Measurements from ENCODE around the gene TPSD1. TPM values are rescaled to one million over a fixed set of nuclear protein-coding genes. Genes with fewer than 3 reads are reported as not detected.
"Not testable (repeated sequence)": the region's sequence is repeated elsewhere in the genome, so short reads cannot be mapped to it uniquely, and the experiment has no call there.

TPSD1 gene
- polyA plus RNA-seq, 1 experiment, result not detected

DNA sequence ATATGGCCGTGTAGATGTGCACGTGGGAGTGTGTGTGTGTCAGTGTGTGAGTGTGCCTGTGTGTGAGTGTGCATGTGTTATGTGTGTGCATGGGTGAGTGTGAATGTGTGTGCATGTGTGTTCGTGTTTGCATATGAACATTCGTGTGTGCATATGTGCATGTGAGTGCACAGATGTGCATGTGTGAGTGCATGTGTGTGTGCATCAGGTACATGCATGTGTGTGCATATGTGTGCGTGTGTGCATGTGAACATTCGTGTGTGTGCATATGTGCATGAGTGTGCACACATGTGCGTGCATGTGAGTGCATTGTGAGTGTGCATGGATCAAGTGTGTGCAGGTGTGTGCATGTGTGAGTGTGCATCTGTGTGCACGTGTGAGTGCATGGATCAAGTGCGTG lies 17.9 kb upstream of the TPSD1 start:
- ChIA-PET POLR2A (no interaction called here), CTCF (no interaction called here)
- Histone ChIP-seq H3K27me3 (ENCODE audit: control insufficient read depth, insufficient read depth, low read length) (no peaks in the 10 kb centered on the region), H3K4me3 (ENCODE audit: low read depth, low read length) (no peak overlapping the region), H3K36me3 (ENCODE audit: control insufficient read depth, insufficient read depth, low read length) (no peaks in the 10 kb centered on the region)
- DNase-seq (ENCODE audit: low read depth), result no peak
- TF ChIP-seq, protein P1, sequence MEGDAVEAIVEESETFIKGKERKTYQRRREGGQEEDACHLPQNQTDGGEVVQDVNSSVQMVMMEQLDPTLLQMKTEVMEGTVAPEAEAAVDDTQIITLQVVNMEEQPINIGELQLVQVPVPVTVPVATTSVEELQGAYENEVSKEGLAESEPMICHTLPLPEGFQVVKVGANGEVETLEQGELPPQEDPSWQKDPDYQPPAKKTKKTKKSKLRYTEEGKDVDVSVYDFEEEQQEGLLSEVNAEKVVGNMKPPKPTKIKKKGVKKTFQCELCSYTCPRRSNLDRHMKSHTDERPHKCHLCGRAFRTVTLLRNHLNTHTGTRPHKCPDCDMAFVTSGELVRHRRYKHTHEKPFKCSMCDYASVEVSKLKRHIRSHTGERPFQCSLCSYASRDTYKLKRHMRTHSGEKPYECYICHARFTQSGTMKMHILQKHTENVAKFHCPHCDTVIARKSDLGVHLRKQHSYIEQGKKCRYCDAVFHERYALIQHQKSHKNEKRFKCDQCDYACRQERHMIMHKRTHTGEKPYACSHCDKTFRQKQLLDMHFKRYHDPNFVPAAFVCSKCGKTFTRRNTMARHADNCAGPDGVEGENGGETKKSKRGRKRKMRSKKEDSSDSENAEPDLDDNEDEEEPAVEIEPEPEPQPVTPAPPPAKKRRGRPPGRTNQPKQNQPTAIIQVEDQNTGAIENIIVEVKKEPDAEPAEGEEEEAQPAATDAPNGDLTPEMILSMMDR (IDR thresholded peaks at IDR 0.05; ENCODE audit: insufficient read depth, low read depth, low read length), result no peak

DNA sequence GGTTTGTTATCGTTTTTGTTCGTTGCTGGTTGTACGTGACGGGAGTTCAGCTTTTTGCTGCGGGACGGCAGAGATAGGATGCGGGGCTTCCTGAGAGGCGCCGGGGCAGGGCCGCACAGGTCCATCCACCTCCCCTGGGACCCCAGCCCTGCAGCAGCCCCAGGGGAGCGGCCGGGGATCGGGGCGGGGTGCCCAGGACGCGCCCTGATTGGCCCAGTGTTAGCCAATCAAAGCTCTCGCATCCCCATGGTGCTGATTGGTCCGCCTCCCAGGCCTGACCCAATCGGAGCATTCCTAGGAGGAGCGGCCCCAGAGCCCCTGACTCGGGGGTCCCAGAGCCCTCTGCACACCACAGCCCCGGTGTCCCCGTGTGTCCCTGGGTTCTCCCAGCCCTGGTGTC lies 17.0 kb upstream of the TPSD1 start:
- POLR2A ChIA-PET; H3K27me3 ChIP-seq (ENCODE audit: control insufficient read depth, insufficient read depth, low read length); H3K4me3 ChIP-seq (ENCODE audit: low read depth, low read length); DNase-seq (ENCODE audit: low read depth); H3K36me3 ChIP-seq (ENCODE audit: control insufficient read depth, insufficient read depth, low read length); CTCF ChIA-PET: not testable (repeated sequence)

DNA sequence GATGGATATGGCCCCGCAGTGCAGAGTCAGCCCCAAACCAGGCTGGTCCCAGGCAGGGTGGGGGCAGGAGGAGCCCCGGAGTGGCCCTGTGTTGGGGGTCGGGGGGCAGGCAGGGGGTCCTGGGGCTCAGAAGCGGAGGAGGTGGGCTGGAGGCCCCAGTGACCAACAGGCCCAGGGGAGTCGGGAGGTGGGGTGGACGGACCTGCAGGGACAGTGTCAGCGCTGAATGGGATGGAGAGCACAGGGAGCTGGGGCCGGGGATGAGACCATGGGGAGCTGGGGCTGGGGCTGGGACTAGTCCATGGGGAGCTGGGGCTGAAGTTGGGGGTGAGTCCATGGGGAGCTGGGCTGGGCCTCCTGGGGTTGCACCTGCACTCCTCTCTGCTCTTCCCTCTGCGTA lies 16.3 kb upstream of the TPSD1 start:
- CTCF ChIA-PET; POLR2A ChIA-PET; H3K4me3 ChIP-seq (ENCODE audit: low read depth, low read length); DNase-seq (ENCODE audit: low read depth); H3K36me3 ChIP-seq (ENCODE audit: control insufficient read depth, insufficient read depth, low read length); H3K27me3 ChIP-seq (ENCODE audit: control insufficient read depth, insufficient read depth, low read length): not testable (repeated sequence)

DNA sequence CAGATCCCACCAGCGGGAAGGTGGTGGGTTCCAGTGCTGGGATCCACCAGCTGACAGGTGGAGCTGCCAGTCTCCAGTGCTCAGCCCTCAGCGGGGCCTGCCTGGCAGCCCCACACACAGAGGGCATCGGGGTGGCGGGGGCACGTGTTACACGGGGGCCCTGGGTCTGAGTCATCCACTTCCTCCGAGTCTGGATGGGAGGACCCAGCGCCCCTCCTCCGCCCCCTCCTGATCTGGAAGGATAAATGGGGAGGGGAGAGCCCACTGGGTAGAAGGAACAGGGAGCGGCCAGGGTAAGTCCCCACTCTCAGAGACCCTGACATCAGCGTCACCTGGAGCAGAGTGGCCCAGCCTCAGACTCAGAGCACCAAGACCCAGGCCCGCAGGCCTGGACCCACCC lies 15.4 kb upstream of the TPSD1 start, which contains the start of gene TPSAB1:
TSS of gene TPSAB1 (plus strand) at position 270 of the 400 bp plus-strand sequence. CDS start 234 bp downstream, outside the sequence.
- DNase-seq (ENCODE audit: low read depth), result not testable (repeated sequence)

DNA sequence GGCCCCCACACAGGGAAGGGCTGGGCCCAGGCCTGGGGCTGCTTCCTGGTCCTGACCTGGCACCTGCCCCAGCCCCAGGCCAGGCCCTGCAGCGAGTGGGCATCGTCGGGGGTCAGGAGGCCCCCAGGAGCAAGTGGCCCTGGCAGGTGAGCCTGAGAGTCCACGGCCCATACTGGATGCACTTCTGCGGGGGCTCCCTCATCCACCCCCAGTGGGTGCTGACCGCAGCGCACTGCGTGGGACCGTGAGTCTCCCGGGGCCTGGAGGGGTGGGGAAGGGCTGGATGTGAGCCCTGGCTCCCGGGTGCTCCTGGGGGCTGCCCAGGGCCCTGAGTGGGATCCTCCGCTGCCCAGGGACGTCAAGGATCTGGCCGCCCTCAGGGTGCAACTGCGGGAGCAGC lies 14.8 kb upstream of the TPSD1 start:
- POLR2A ChIA-PET; H3K4me3 ChIP-seq (ENCODE audit: low read depth, low read length); H3K36me3 ChIP-seq (ENCODE audit: control insufficient read depth, insufficient read depth, low read length); DNase-seq (ENCODE audit: low read depth); H3K27me3 ChIP-seq (ENCODE audit: control insufficient read depth, insufficient read depth, low read length); CTCF ChIA-PET: not testable (repeated sequence)

More for the DNA sequence above, 15.4 kb upstream of the TPSD1 start, which contains the start of gene TPSAB1:
- H3K36me3 ChIP-seq (ENCODE audit: control insufficient read depth, insufficient read depth, low read length); CTCF ChIA-PET; H3K27me3 ChIP-seq (ENCODE audit: control insufficient read depth, insufficient read depth, low read length); H3K4me3 ChIP-seq (ENCODE audit: low read depth, low read length); POLR2A ChIA-PET: not testable (repeated sequence)

DNA sequence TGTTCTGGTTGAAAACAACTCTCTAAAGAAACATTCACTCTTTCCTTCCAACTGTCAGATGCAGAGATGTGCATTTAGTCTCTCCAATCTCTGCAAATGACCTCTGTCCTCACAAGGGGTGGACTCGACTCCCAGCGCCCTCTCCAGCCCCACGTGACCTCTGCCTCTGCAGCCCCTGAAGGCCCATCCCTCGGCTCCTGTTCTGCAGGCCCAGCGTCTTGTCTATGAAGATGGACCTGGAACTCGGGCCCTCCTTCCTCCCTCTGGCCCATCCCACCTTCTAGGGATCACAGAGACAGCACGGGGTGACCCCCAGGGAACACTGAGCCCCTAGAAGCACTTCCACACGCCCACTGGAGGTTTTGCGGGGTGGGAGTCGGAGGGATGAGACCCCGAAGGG lies 12.5 kb upstream of the TPSD1 start:
- POLR2A ChIA-PET; H3K36me3 ChIP-seq (ENCODE audit: control insufficient read depth, insufficient read depth, low read length): not testable (repeated sequence)

DNA sequence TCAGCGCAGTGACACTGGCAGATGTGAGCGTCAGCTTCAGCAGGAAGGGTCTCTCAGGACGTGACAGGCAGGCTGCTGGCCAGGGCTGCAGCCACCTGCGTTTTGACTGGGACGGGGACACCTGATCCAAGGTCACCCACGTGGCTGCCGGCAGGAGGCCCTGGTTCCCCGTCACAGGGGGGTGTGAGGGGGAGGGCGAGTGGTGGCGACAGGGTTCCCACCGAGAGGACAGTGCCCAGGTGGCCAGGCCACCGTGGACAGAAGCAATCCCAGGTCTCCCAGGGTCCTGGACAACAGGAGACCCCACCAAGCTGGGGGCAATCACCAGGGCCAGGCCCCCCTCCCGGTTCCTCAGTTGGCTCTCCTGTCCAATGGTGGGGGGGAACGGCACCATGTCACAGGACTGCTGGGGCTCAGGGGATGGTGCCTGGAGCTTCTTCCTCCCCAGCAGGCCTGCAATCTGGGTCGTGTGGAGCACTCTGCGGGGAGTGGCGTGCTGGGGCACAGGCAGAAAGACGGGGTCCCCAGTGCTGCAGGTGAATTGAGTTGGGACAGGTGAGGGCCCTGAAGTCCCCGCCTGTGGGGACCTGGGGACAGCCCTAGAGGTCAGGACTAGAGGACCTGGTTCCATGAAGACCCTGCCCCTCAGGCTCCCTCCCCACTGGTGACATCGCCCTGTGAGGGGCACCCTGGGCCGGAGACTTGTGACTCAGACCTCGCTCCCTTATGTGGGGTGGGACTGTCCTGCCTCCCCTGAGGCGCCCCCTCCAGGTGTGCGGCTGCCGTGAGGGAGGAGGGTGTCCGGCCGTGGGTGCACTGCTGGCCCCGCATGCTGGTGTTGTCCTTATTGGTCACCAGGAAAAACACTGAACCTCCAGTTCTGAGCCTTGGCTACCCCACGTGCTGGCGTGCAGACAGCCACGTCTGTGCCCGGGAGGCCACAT lies 11.7 kb upstream of the TPSD1 start:
- H3K4me3 ChIP-seq (ENCODE audit: low read depth, low read length); H3K36me3 ChIP-seq (ENCODE audit: control insufficient read depth, insufficient read depth, low read length); DNase-seq (ENCODE audit: low read depth); CTCF ChIA-PET; H3K27me3 ChIP-seq (ENCODE audit: control insufficient read depth, insufficient read depth, low read length); POLR2A ChIA-PET: not testable (repeated sequence)

More for the DNA sequence above, 12.5 kb upstream of the TPSD1 start:
- CTCF ChIA-PET; DNase-seq (ENCODE audit: low read depth); H3K27me3 ChIP-seq (ENCODE audit: control insufficient read depth, insufficient read depth, low read length); H3K4me3 ChIP-seq (ENCODE audit: low read depth, low read length): not testable (repeated sequence)

DNA sequence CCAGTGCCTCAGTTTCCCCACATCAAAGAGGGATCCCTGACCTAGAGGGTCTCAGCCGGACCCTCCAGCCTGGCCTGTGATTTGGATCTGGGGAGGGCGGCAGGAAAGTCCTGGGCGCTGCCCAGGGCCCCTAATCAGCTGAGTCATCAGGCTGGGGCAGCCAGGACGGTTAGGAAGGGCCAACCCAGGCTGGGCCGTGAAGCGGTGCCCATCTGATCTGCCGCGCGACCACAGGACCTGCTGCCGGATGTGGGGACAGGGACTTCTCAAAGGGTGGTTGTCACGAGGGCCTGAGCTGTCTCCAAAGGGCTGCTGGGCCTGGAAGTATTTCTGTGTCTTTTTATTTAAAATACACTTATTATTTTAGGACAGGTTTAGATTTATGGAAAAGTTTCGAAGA lies 11.0 kb upstream of the TPSD1 start:
- Histone ChIP-seq H3K27me3 (ENCODE audit: control insufficient read depth, insufficient read depth, low read length) (no peaks in the 10 kb centered on the region), H3K36me3 (ENCODE audit: control insufficient read depth, insufficient read depth, low read length) (no peaks in the 10 kb centered on the region), H3K4me3 (ENCODE audit: low read depth, low read length) (no peak overlapping the region)
- CTCF ChIA-PET, result interaction anchor here (0.8 kb wide), 1 partner anchor 27 kb away, joined by 3 read pairs; no protein-coding TSS in a partner anchor
- DNase-seq (ENCODE audit: low read depth), result no peak
- TF ChIP-seq, protein P1 (IDR thresholded peaks at IDR 0.05; ENCODE audit: insufficient read depth, low read depth, low read length), result no peak
- POLR2A ChIA-PET, result no interaction called here
